A549 (cell line): ENCODE results near the gene ROPN1L. TPM values are rescaled to one million over a fixed set of nuclear protein-coding genes. Genes with fewer than 3 reads are reported as not detected.

Experiments
- ATAC-seq, 2 experiments: fragments of 200-7000 bp in 1 of 2; fragments of >200 bp in 1 of 2; cut with Nextera tagmentation in 1 of 2; cut with Tn5 transposase in 1 of 2; 3 replicates each; pipeline versions ENCODE4 v1.8.0 to v1.9.1; 2018 to 2020; ENCODE audit warnings: mild to moderate bottlenecking in 1 of 2, moderate library complexity in 1 of 2
- CTCF ChIA-PET: fragments of 300-600 bp; sonication (Branson Sonifier 250); formaldehyde crosslinking; extraction: SDS; loops from one replicate; lab custom pipeline; 2021; ENCODE audit warnings: antibody characterized with exemption, inconsistent platforms; lab: Yijun Ruan, JAX
- POLR2A ChIA-PET: fragments of 350-600 bp; formaldehyde crosslinking; extraction: SDS; loops from one replicate; lab custom pipeline; 2021; ENCODE audit warnings: antibody characterized with exemption, inconsistent platforms; lab: Yijun Ruan, JAX
- DNase-seq, 2 experiments: peaks; one replicate each; pipeline versions ENCODE4 v3.0.0 to v3.0.0-alpha.2; 2011 to 2016; ENCODE audit warnings: low read depth in 1 of 2, low spot score in 1 of 2
- FAIRE-seq: peaks from 2 replicates; lab custom pipeline; 2011; peaks lifted over from hg19 to GRCh38; lab: Jason Lieb, UNC
- H3K27ac ChIP-seq, 2 experiments: fragments of >200 bp; sonication (Bioruptor Twin); formaldehyde crosslinking; 3 replicates each; pipeline ENCODE4 v1.5.1; 2016 to 2017
- H3K4me1 ChIP-seq: fragments of >200 bp; sonication (Bioruptor Twin); formaldehyde crosslinking; 3 replicates; pipeline ENCODE4 v1.6.1; 2016
- H3K4me2 ChIP-seq: fragments of >200 bp; sonication (Bioruptor Twin); formaldehyde crosslinking; 3 replicates; pipeline ENCODE4 v1.6.1; 2016
- H3K4me3 ChIP-seq: fragments of >200 bp; sonication (Bioruptor Twin); formaldehyde crosslinking; 3 replicates; pipeline ENCODE4 v1.5.1; 2016
- H3K9me3 ChIP-seq: fragments of >200 bp; sonication (Bioruptor Twin); formaldehyde crosslinking; 3 replicates; pipeline ENCODE4 v1.6.1; 2016
- BHLHE40 ChIP-seq: IDR thresholded peaks from 2 replicates; pipeline ENCODE4 v1.6.1; 2012; ENCODE audit warnings: low read depth, low read length, inconsistent platforms
- CBX2 ChIP-seq: fragments of 200-600 bp; sonication (generic); IDR thresholded peaks from 2 replicates; pipeline ENCODE4 v1.6.1; 2016; ENCODE audit warnings: low read depth, mild to moderate bottlenecking, borderline replicate concordance
- CHD4 ChIP-seq: fragments of 200-600 bp; sonication (generic); IDR thresholded peaks from 2 replicates; pipeline ENCODE4 v1.6.1; 2016; ENCODE audit warnings: antibody characterized with exemption, mild to moderate bottlenecking, borderline replicate concordance
- EHF ChIP-seq: fragments of 250-450 bp; sonication (Bioruptor Pico); IDR thresholded peaks from 2 replicates; pipeline ENCODE4 v1.5.0; 2020; ENCODE audit warnings: mild to moderate bottlenecking
- ESRRA ChIP-seq: fragments of 150-350 bp; IDR thresholded peaks from 2 replicates; pipeline ENCODE4 v1.6.1; 2014; ENCODE audit warnings: mild to moderate bottlenecking, low read length, borderline replicate concordance
- FOSL2 ChIP-seq, 2 experiments: fragments of 450-650 bp in 1 of 2; fragments of >200 bp in 1 of 2; sonication (Bioruptor Twin) in 1 of 2; formaldehyde crosslinking; IDR thresholded peaks; 2 replicates each; pipeline versions ENCODE4 v1.5.0 to v1.6.1; 2016 to 2020; ENCODE audit warnings: mild to moderate bottlenecking in 1 of 2, moderate library complexity in 1 of 2
- HDAC2 ChIP-seq: fragments of 200-600 bp; sonication (generic); IDR thresholded peaks from 2 replicates; pipeline ENCODE4 v1.6.1; 2016
- HEYL ChIP-seq: fragments of 250-450 bp; sonication (Bioruptor Pico); IDR thresholded peaks from 2 replicates; pipeline ENCODE4 v1.8.0; 2021; ENCODE audit warnings: mild to moderate bottlenecking, moderate library complexity
- HOXB5 ChIP-seq: fragments of 250-450 bp; sonication (Bioruptor Pico); IDR thresholded peaks from 2 replicates; pipeline ENCODE4 v1.5.0; 2020; ENCODE audit warnings: mild to moderate bottlenecking, moderate library complexity
- JUN ChIP-seq, 2 experiments: fragments of >200 bp; sonication (Bioruptor Twin); formaldehyde crosslinking; IDR thresholded peaks; 2 replicates in 1 of 2; 3 replicates in 1 of 2; pipeline ENCODE4 v1.6.1; 2016 to 2017
- KDM1A ChIP-seq: fragments of 200-600 bp; sonication (generic); IDR thresholded peaks from 2 replicates; pipeline ENCODE4 v1.6.1; 2016; ENCODE audit warnings: low read depth, mild to moderate bottlenecking
- PHF8 ChIP-seq: fragments of 200-600 bp; sonication (generic); IDR thresholded peaks from 2 replicates; pipeline ENCODE4 v1.6.1; 2016; ENCODE audit warnings: low read depth, mild to moderate bottlenecking, antibody characterized with exemption, moderate library complexity, borderline replicate concordance
- RCOR1 ChIP-seq: fragments of 150-350 bp; IDR thresholded peaks from 2 replicates; pipeline ENCODE4 v1.6.1; 2014; ENCODE audit warnings: antibody characterized with exemption, low read length, low read depth
- RFX5 ChIP-seq: fragments of 450-650 bp; IDR thresholded peaks from 2 replicates; pipeline ENCODE4 v1.7.1; 2014; ENCODE audit warnings: antibody characterized with exemption, mild to moderate bottlenecking, moderate library complexity
- TFCP2L1 ChIP-seq: fragments of 250-450 bp; sonication (Bioruptor Pico); IDR thresholded peaks from 2 replicates; pipeline ENCODE4 v1.5.0; 2021; ENCODE audit warnings: mild to moderate bottlenecking
- TP53 ChIP-seq: fragments of 250-450 bp; sonication (Bioruptor Pico); IDR thresholded peaks from 2 replicates; pipeline ENCODE4 v1.5.0; 2021; ENCODE audit warnings: mild to moderate bottlenecking, moderate library complexity
- ZC3H11A ChIP-seq: fragments of 450-650 bp; IDR thresholded peaks from 2 replicates; pipeline ENCODE4 v1.6.1; 2014; ENCODE audit warnings: antibody characterized with exemption, mild to moderate bottlenecking
- ZSCAN20 ChIP-seq: fragments of 250-450 bp; sonication (Bioruptor Pico); IDR thresholded peaks from 2 replicates; pipeline ENCODE4 v1.8.0; 2022; ENCODE audit warnings: mild to moderate bottlenecking, moderate library complexity
- WGBS: methylation state at CpG from one replicate; pipeline ENCODE4 v1.1.6; 2017; ENCODE audit errors: missing lambda C conversion rate; 5-methylcytosine and 5-hydroxymethylcytosine counted together
- polyA plus RNA-seq, 4 experiments: library from polyadenylated mRNA; depleted of rRNA in 3 of 4; stranded (reverse); fragments of >200 nt; fragmentation: RNase III in 1 of 4; extraction: RNeasy Plus Mini Kit Qiagen cat#74134 plus additional on column Dnase treatment in 1 of 4; gene quantifications; 2 replicates in 3 of 4; 3 replicates in 1 of 4; pipeline ENCODE4 v1.2.3, GENCODE V29; 2011 to 2017
- TF ChIP-seq, protein P1 (sequence below): fragments of >200 bp; sonication (Bioruptor Twin); formaldehyde crosslinking; IDR thresholded peaks from 3 replicates; pipeline ENCODE4 v1.6.1; 2016
- TF ChIP-seq, protein P2 (sequence below): fragments of 250-450 bp; sonication (Bioruptor Pico); IDR thresholded peaks from 2 replicates; pipeline ENCODE4 v1.5.0; 2021; ENCODE audit warnings: mild to moderate bottlenecking, moderate library complexity, borderline replicate concordance
- TF ChIP-seq, protein P3 (sequence below): fragments of 200-600 bp; sonication (generic); IDR thresholded peaks from 2 replicates; pipeline ENCODE4 v1.6.1; 2016; ENCODE audit warnings: antibody characterized with exemption, mild to moderate bottlenecking, moderate library complexity
- TF ChIP-seq, protein P4 (sequence below): IDR thresholded peaks from 2 replicates; pipeline ENCODE4 v1.6.1; 2012; ENCODE audit warnings: low read depth, borderline replicate concordance

Gene ROPN1L
- polyA plus RNA-seq, 2 of the 4 experiments (the other 2 are of a cell fraction), result 0.83 to 1.4 TPM

DNA sequence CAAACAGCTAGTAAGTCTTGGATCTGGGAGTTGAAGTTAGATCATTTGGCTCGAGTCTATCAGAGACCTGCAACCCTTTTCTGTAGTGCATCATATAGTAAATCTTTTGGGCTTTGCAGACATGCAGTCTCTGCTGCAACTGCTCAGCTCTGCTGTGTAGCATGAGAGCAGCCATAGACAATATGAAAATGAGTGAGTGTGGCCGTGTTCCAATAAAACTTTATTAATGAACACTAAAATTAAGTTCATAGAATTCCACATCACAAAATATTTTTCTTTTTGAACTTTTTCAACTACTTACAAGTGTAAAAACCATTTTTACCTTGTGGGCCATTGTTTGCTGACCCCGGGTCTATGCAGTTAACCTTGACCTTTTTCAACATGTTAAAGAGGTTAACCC, 35.2 kb downstream of the ROPN1L start:
- ATAC-seq, result no peak
- Histone ChIP-seq H3K9me3 (0 out of 3 replicates have a peak, but pooled peaks cover 4% of the 10 kb centered on the region), H3K27ac (0 out of 6 replicates have a peak overlapping the region, but pooled peaks of 1 of the 2 experiments have one; percentile 25), H3K4me2 (no peak overlapping the region), H3K4me1 (peaks cover 38% of the 10 kb centered on the region), H3K4me3 (no peak overlapping the region)
- no peak for FAIRE-seq
- ChIA-PET CTCF (interaction anchor here (0.9 to 1.5 kb wide), 3 partner anchors 9 to 32 kb away, joined by 3 read pairs; no protein-coding TSS in a partner anchor), POLR2A (no interaction called here)
- WGBS, result 74% methylated on average over 3 of the region's 3 CpGs
- TF ChIP-seq ESRRA, result no peak
- no peak for TF ChIP-seq HOXB5 (CRISPR knock-in tag)
- TF ChIP-seq CBX2, result no peak
- TF ChIP-seq, protein P1, sequence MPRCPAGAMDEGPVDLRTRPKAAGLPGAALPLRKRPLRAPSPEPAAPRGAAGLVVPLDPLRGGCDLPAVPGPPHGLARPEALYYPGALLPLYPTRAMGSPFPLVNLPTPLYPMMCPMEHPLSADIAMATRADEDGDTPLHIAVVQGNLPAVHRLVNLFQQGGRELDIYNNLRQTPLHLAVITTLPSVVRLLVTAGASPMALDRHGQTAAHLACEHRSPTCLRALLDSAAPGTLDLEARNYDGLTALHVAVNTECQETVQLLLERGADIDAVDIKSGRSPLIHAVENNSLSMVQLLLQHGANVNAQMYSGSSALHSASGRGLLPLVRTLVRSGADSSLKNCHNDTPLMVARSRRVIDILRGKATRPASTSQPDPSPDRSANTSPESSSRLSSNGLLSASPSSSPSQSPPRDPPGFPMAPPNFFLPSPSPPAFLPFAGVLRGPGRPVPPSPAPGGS, result no peak
- no peak for TF ChIP-seq CHD4
- no peak for TF ChIP-seq KDM1A
- DNase-seq, result no peak

DNA sequence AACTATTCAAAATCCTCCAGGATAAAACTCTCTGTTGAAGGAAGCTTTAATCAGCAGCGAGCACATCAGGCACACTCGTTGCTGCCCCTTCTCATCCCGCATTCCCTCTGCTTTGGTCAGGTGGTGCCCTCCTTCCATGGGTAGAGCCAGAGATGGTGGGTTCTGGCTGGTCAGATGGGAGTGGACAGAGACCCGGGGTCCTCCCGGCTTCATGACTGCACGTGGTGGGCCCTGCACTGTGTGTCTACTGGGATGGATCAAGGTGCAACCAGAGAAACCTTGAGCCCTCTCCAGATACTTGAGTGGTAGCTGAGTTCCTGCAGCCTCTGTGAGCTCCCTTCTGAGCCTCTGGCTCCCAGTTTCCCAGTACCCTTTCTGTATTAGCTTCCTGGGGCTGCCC, 36.3 kb downstream of the ROPN1L start:
- no peak overlapping the region for H3K4me3 ChIP-seq
- no peak overlapping the region for H3K4me2 ChIP-seq
- 0 out of 3 replicates have a peak, but pooled peaks cover 4% of the 10 kb centered on the region for H3K9me3 ChIP-seq
- 85% methylated on average over 6 of the region's 6 CpGs for WGBS
- TF ChIP-seq, protein P2, sequence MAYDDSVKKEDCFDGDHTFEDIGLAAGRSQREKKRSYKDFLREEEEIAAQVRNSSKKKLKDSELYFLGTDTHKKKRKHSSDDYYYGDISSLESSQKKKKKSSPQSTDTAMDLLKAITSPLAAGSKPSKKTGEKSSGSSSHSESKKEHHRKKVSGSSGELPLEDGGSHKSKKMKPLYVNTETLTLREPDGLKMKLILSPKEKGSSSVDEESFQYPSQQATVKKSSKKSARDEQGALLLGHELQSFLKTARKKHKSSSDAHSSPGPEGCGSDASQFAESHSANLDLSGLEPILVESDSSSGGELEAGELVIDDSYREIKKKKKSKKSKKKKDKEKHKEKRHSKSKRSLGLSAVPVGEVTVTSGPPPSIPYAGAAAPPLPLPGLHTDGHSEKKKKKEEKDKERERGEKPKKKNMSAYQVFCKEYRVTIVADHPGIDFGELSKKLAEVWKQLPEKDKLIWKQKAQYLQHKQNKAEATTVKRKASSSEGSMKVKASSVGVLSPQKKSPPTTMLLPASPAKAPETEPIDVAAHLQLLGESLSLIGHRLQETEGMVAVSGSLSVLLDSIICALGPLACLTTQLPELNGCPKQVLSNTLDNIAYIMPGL (CRISPR knock-in tag), result no peak
- TF ChIP-seq EHF (CRISPR knock-in tag), result no peak
- no peak for TF ChIP-seq FOSL2 (IDR thresholded peaks at IDR 0.05)
- TF ChIP-seq FOSL2 (CRISPR knock-in tag; IDR thresholded peaks at IDR 0.05), result no peak
- TF ChIP-seq JUN (IDR thresholded peaks at IDR 0.05), result no peak
- no peak for TF ChIP-seq ZC3H11A
- no peak for TF ChIP-seq PHF8
- TF ChIP-seq HDAC2, result no peak
- no peak for TF ChIP-seq HEYL (CRISPR knock-in tag)
- no peak for TF ChIP-seq TP53
- no peak for TF ChIP-seq TFCP2L1 (CRISPR knock-in tag)
- no peak for ATAC-seq
- H3K4me1 ChIP-seq, result peaks cover 45% of the 10 kb centered on the region
- peak overlapping the region; percentile 51 to 74; a peak in 4 of 6 replicates for H3K27ac ChIP-seq
- no peak for FAIRE-seq
- no peak for DNase-seq
- ChIA-PET CTCF (interaction anchor here (1.5 to 2.9 kb wide), 6 partner anchors 10 to 150 kb away, joined by 3 to 18 read pairs (median 5); no protein-coding TSS in a partner anchor), POLR2A (no interaction called here)

DNA sequence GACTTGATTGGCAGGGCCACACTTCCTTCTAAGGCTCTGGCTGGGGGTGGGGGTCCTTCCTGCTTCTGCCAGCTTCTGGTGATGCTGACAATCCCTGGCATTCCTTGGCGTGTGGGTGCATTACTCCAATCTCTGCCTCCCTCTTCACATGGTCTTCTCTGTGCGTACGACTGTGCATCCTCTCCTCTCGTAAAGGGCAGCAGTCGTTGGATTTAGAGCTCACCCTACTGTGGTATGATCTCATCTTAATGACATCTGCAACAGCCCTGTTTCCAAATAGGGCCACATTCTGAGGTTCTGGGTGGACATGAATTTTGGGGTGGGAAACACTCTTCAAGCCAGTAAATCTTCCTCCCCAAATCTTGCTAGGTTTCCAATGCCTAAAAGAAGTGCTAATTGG, 36.8 kb downstream of the ROPN1L start:
- DNase-seq (no peak), FAIRE-seq (no peak)
- Histone ChIP-seq H3K4me2 (peak overlapping the region; percentile 54), H3K4me1 (peaks cover 45% of the 10 kb centered on the region), H3K9me3 (0 out of 3 replicates have a peak, but pooled peaks cover 4% of the 10 kb centered on the region)
- POLR2A ChIA-PET, result interaction anchor here (1.5 kb wide), 1 partner anchor 73 kb away, joined by 3 read pairs; no protein-coding TSS in a partner anchor
- 68% methylated on average over 5 of the region's 5 CpGs for WGBS
- CTCF ChIA-PET, result interaction anchor here (1.5 to 2.9 kb wide), 6 partner anchors 11 to 150 kb away, joined by 3 to 18 read pairs (median 5); no protein-coding TSS in a partner anchor
- TF ChIP-seq, protein P3, sequence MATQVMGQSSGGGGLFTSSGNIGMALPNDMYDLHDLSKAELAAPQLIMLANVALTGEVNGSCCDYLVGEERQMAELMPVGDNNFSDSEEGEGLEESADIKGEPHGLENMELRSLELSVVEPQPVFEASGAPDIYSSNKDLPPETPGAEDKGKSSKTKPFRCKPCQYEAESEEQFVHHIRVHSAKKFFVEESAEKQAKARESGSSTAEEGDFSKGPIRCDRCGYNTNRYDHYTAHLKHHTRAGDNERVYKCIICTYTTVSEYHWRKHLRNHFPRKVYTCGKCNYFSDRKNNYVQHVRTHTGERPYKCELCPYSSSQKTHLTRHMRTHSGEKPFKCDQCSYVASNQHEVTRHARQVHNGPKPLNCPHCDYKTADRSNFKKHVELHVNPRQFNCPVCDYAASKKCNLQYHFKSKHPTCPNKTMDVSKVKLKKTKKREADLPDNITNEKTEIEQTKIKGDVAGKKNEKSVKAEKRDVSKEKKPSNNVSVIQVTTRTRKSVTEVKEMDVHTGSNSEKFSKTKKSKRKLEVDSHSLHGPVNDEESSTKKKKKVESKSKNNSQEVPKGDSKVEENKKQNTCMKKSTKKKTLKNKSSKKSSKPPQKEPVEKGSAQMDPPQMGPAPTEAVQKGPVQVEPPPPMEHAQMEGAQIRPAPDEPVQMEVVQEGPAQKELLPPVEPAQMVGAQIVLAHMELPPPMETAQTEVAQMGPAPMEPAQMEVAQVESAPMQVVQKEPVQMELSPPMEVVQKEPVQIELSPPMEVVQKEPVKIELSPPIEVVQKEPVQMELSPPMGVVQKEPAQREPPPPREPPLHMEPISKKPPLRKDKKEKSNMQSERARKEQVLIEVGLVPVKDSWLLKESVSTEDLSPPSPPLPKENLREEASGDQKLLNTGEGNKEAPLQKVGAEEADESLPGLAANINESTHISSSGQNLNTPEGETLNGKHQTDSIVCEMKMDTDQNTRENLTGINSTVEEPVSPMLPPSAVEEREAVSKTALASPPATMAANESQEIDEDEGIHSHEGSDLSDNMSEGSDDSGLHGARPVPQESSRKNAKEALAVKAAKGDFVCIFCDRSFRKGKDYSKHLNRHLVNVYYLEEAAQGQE, result no peak
- TF ChIP-seq BHLHE40 (no peak), ZSCAN20 (no peak), JUN (IDR thresholded peaks at IDR 0.05) (no peak), RCOR1 (no peak), RFX5 (no peak), HDAC2 (no peak)
- TF ChIP-seq, protein P1, result no peak
- TF ChIP-seq, protein P4, sequence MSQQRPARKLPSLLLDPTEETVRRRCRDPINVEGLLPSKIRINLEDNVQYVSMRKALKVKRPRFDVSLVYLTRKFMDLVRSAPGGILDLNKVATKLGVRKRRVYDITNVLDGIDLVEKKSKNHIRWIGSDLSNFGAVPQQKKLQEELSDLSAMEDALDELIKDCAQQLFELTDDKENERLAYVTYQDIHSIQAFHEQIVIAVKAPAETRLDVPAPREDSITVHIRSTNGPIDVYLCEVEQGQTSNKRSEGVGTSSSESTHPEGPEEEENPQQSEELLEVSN, result no peak
- TF ChIP-seq, all 56 proteins: peak for 0
- H3K4me3 ChIP-seq, result no peak overlapping the region
- ATAC-seq, result peak in 1 of 2 experiments; percentile 30; a peak in 1 of 6 replicates
- peak overlapping the region; percentile 51 to 74 for H3K27ac ChIP-seq
